GM12864 (cell line): Measurements from ENCODE around the gene LINC00632.
A peak's percentile ranks its signal among the peaks of the same experiment; 100 is the strongest.
"Not testable (repeated sequence)": the region's sequence is repeated elsewhere in the genome, so short reads cannot be mapped to it uniquely, and the experiment has no call there.

Experiments used
- DNase-seq: peaks from one replicate; pipeline ENCODE4 v3.0.0-alpha.2; 2011; ENCODE audit warnings: low read depth
- H3K4me3 ChIP-seq: 2 replicates; pipeline ENCODE4 v1.5.1; 2011; ENCODE audit warnings: mild to moderate bottlenecking, low read depth, low read length, control low read depth
- CTCF ChIP-seq: IDR thresholded peaks from 2 replicates; pipeline ENCODE4 v1.5.1; 2011; ENCODE audit warnings: low read depth, mild to moderate bottlenecking, moderate library complexity, low read length, control low read depth, inconsistent platforms; ENCODE audit errors: missing control alignments

LINC00632 gene

GRCh38 chrX:140709421-140709846, at the start of gene LINC00632:
Gene LINC00632, plus strand, starts transcription at chrX:140709759.
- no peak for TF ChIP-seq CTCF
- no peak within 1 kb of the TSS for H3K4me3 ChIP-seq
- no peak for DNase-seq

GRCh38 chrX:140661643-140662042, 47.9 kb upstream of the LINC00632 start:
- no peak for TF ChIP-seq CTCF
- no peak for DNase-seq

GRCh38 chrX:140664939-140665338, 44.6 kb upstream of the LINC00632 start:
- peak; percentile 0 for DNase-seq
- TF ChIP-seq CTCF = no peak

More at GRCh38 chrX:140661643-140662042, 47.9 kb upstream of the LINC00632 start:
- H3K4me3 ChIP-seq = no peak overlapping the region

GRCh38 chrX:140672840-140673731, 36.5 kb upstream of the LINC00632 start:
- H3K4me3 ChIP-seq = no peak overlapping the region
- no peak for TF ChIP-seq CTCF

More at GRCh38 chrX:140664939-140665338, 44.6 kb upstream of the LINC00632 start:
- H3K4me3 ChIP-seq = no peak overlapping the region

GRCh38 chrX:140687706-140688105, 21.9 kb upstream of the LINC00632 start:
- no peak overlapping the region for H3K4me3 ChIP-seq
- no peak for TF ChIP-seq CTCF
- no peak for DNase-seq

More at GRCh38 chrX:140672840-140673731, 36.5 kb upstream of the LINC00632 start:
- no peak for DNase-seq

- DNase-seq, H3K4me3 ChIP-seq: not testable (repeated sequence)
Observed at GRCh38 chrX:140691596-140691995, 18.0 kb upstream of the LINC00632 start.

- no peak overlapping the region for H3K4me3 ChIP-seq
- no peak for DNase-seq
- peak; percentile 10 for TF ChIP-seq CTCF
Observed at GRCh38 chrX:140697618-140698017, 11.9 kb upstream of the LINC00632 start.
